ENCODE measurements around the gene XDH. TPM values are rescaled to one million over a fixed set of nuclear protein-coding genes. Genes with fewer than 3 reads are reported as not detected.
A peak's percentile ranks its signal among the peaks of the same experiment; 100 is the strongest.

Gene XDH
- total RNA-seq, 1 donor from 2014 or later = not detected

DNA sequence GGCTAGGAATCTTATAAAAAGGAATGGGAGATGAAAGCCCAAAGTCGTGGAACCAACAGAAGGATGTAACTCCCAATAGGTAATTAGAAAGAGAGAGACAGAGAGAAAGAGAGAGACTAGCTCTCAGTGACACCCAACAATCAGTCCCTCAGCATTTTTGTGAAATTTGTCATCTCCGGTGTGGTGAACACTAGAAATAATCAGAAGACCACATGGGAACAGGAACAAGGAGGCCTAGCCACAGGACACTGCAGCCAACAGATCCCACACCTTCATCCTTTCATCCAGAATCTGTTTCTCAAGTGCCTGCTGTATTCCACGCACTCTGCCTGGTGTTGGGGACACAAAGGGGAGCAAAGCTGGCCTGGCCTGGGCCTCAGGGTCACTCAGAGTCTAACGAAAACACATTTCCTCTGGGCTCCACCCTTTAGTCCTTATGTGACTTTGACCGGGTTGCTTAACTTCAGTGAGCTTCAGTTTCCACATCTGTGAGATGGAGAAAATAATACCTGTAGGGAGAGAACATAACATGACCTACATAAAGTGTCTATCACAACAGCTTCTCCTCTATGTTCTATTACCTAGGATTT is 127.5 kb downstream of the XDH start:
- no peak for DNase-seq (ENCODE audit: low read depth, low spot score)

DNA sequence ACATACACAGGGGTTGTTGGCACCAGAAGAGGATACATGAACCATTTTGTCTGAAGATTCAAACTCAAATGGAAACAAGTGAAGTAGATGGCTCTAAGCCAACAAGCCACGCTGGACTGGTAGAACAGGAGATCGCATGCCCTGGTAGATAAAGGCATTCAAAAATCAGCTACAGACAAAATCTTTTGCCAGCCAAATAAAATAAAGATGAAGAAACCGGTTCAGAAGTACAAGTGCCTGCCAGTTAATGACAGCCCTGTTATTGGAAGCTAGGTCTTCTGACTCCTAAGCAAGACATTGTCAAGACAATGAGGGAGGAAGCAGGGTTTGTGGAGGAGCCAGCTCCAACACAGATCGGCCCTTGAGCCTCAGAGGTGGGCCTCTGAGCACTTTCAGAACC is 128.3 kb downstream of the XDH start:
- peak; percentile 46 for DNase-seq (ENCODE audit: low read depth, low spot score)

Other genes starting within 250 kb of the XDH start
- 0.07 TPM in 1 of 2 replicates, not detected in the other for gene CAPN14, start 197.2 kb downstream of the XDH start, total RNA-seq
- gene EHD3, start 180.6 kb downstream of the XDH start, total RNA-seq = 1.7 and 4.1 TPM in 2 replicates
- not detected in 2 replicates for gene SRD5A2, start 166.2 kb upstream of the XDH start, total RNA-seq